HepG2 (cell line): ENCODE measurements around the gene NUDT9. TPM values are rescaled to one million over a fixed set of nuclear protein-coding genes. Genes with fewer than 3 reads are reported as not detected.

ENCODE experiments used
- ATAC-seq: fragments of 200-7000 bp; cut with Tn5 transposase; 3 replicates; pipeline ENCODE4 v1.9.1; 2020; ENCODE audit warnings: mild to moderate bottlenecking, moderate library complexity
- BruUV-seq: library from RNA; stranded (reverse); fragments of 400-500 nt; replicated peaks from 2 replicates; lab custom pipeline; 2021; lab: Mats Ljungman, UMichigan
- CTCF ChIA-PET: fragments of 300-600 bp; formaldehyde crosslinking; extraction: SDS; loops from one replicate; lab custom pipeline; 2021; ENCODE audit warnings: low total read pairs, inconsistent platforms, low intra/inter-chr PET ratio; lab: Yijun Ruan, JAX
- POLR2A ChIA-PET: fragments of 350-600 bp; sonication (Branson Sonifier 250); formaldehyde crosslinking; loops from one replicate; lab custom pipeline; 2020; ENCODE audit warnings: antibody characterized with exemption, inconsistent platforms; lab: Yijun Ruan, JAX
- DNase-seq: peaks from one replicate; pipeline ENCODE4 v3.0.0-alpha.2; 2015; ENCODE audit warnings: low spot score
- FAIRE-seq: peaks from 3 replicates; lab custom pipeline; 2011; peaks lifted over from hg19 to GRCh38; lab: Jason Lieb, UNC
- H2AFZ ChIP-seq: one replicate; pipeline ENCODE4 v1.6.1; 2011; ENCODE audit warnings: low read length, inconsistent platforms
- H3K27ac ChIP-seq: fragments of 300-600 bp; 3 replicates; pipeline ENCODE4 v1.8.0; 2011; ENCODE audit warnings: mixed run types, mild to moderate bottlenecking, mixed read lengths, low read length, inconsistent platforms; ENCODE audit not compliant: insufficient read depth; ENCODE audit errors: extremely low read length
- H3K27me3 ChIP-seq, 2 experiments: fragments of 200-600 bp in 1 of 2; 2 replicates in 1 of 2; 3 replicates in 1 of 2; pipeline versions ENCODE4 v1.6.0 to v1.8.0; 2011; ENCODE audit warnings: low read length in 2 of 2, mild to moderate bottlenecking in 2 of 2, moderate library complexity in 2 of 2, inconsistent platforms in 1 of 2; ENCODE audit not compliant: insufficient read depth in 2 of 2, control insufficient read depth in 1 of 2
- H3K36me3 ChIP-seq, 2 experiments: fragments of 200-600 bp in 1 of 2; replicated peaks in 1 of 2; 2 replicates in 1 of 2; 3 replicates in 1 of 2; pipeline versions ENCODE4 v1.5.1 to v1.8.0; 2011; ENCODE audit warnings: low read length in 2 of 2, inconsistent platforms in 1 of 2; ENCODE audit not compliant: insufficient read depth in 2 of 2, control insufficient read depth in 1 of 2
- H3K4me1 ChIP-seq: 2 replicates; pipeline ENCODE4 v1.5.1; 2012; ENCODE audit warnings: low read length, inconsistent platforms; ENCODE audit not compliant: insufficient read depth
- H3K4me2 ChIP-seq: 2 replicates; pipeline ENCODE4 v1.6.0; 2011; ENCODE audit warnings: low read depth, low read length, inconsistent platforms
- H3K4me3 ChIP-seq, 3 experiments: fragments of 200-600 bp in 1 of 3; sonication (generic), shearing (Covaris generic) in 1 of 3; replicated peaks in 1 of 3; 2 replicates each; pipeline ENCODE4 v1.5.1; 2011 to 2016; ENCODE audit warnings: low read length in 3 of 3, inconsistent platforms in 2 of 3, low read depth in 2 of 3, mild to moderate bottlenecking in 2 of 3, control low read depth in 1 of 3, mixed read lengths in 1 of 3; ENCODE audit not compliant: insufficient read depth in 1 of 3
- H3K79me2 ChIP-seq: one replicate; pipeline ENCODE4 v1.6.1; 2011; ENCODE audit warnings: low read length, inconsistent platforms; ENCODE audit not compliant: insufficient read depth
- H3K9ac ChIP-seq: 2 replicates; pipeline ENCODE4 v1.6.0; 2011; ENCODE audit warnings: mild to moderate bottlenecking, low read depth, low read length, inconsistent platforms; ENCODE audit not compliant: insufficient read depth
- H3K9me3 ChIP-seq: 2 replicates; pipeline ENCODE4 v1.5.1; 2012; ENCODE audit warnings: mild to moderate bottlenecking, low read length
- H4K20me1 ChIP-seq: 2 replicates; pipeline ENCODE4 v1.6.0; 2011; ENCODE audit warnings: inconsistent platforms, mild to moderate bottlenecking, low read length, moderate library complexity; ENCODE audit not compliant: insufficient read depth
- MAFK ChIP-seq, 2 experiments: IDR thresholded peaks in 1 of 2; conservative IDR thresholded peaks in 1 of 2; 2 replicates each; pipeline ENCODE4 v1.6.1; 2011; ENCODE audit warnings: improper control_type of control experiment in 2 of 2, low read length in 2 of 2
- TRIM24 ChIP-seq: sonication (generic); formaldehyde crosslinking; IDR thresholded peaks from 2 replicates; pipeline ENCODE4 v1.8.0; 2022; ENCODE audit warnings: mild to moderate bottlenecking, missing genetic modification reagents
- WGBS: methylation state at CpG from one replicate; pipeline ENCODE4 v1.1.6; 2017; ENCODE audit warnings: low lambda C conversion rate; 5-methylcytosine and 5-hydroxymethylcytosine counted together
- in situ Hi-C: cut with HindIII; loops from 2 replicates; pipeline ENCODE4 v1.10.0; 2017; ENCODE audit warnings: low pct_unique_long_range_greater_than_20kb; ENCODE audit not compliant: extremely low pct_ligation_motif_present
- intact Hi-C: fragments of 100-400 bp; cut with micrococcal nuclease; formaldehyde crosslinking; loops from one replicate; pipeline ENCODE4 v1.10.0; 2022; ENCODE audit not compliant: unreplicated experiment
- polyA plus RNA-seq, 8 experiments: library from polyadenylated mRNA; depleted of rRNA in 3 of 8; stranded (reverse) in 7 of 8; unstranded in 1 of 8; fragments of >200 nt; fragmentation: Illumina TruSeq in 4 of 8; extraction: Trizol in 4 of 8; gene quantifications; 2 replicates each; pipeline versions ENCODE4 v1.2.1 to v1.2.3, GENCODE V29; 2011 to 2016; ENCODE audit warnings: low read depth in 4 of 8, missing spikeins in 1 of 8, mixed read lengths in 1 of 8; ENCODE audit not compliant: insufficient read depth in 1 of 8
- total RNA-seq, 5 experiments: library from RNA; depleted of rRNA; stranded (reverse); fragments of >200 nt; fragmentation: Illumina TruSeq; extraction: Trizol; gene quantifications; 2 replicates each; pipeline ENCODE4 v1.2.3, GENCODE V29; 2016; ENCODE audit warnings: low read depth in 1 of 5
- TF ChIP-seq, protein P1 (sequence below): IDR thresholded peaks from 2 replicates; pipeline ENCODE4 v1.6.1; 2018; ENCODE audit warnings: missing genetic modification reagents
- TF ChIP-seq, protein P2 (sequence below): sonication (generic); formaldehyde crosslinking; IDR thresholded peaks from 2 replicates; pipeline ENCODE4 v1.4.0; 2020; ENCODE audit warnings: missing genetic modification reagents
- TF ChIP-seq, protein P3 (sequence below): sonication (generic); formaldehyde crosslinking; IDR thresholded peaks from 2 replicates; pipeline ENCODE4 v1.4.0; 2020; ENCODE audit warnings: missing genetic modification reagents

NUDT9 gene
- total and polyA plus RNA-seq, 2 of the 13 experiments (the other 11 are each of a cell fraction or from before 2014, with no cell fraction given): 10.4 to 12.3 TPM

DNA sequence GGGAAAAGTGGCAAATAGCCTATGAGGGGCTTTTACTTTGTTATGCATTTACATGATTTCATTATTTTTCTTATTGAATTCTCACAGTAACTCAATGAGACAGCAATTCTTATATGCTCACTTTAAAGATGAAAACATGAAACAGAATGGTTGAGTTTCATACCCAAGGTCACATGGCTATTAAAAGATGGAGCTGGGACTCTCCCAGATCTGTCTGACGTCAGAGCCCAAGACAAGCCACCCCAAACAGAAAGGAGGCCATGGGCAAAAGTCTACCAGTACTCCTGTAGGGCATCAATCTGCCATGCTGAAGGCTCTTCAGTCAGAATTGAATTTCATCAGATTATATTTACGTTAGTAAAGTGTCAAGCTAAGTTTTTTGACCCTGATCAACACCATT lies 44.6 kb upstream of the NUDT9 start:
- Histone ChIP-seq H3K79me2 (peaks cover 25% of the 10 kb centered on the region), H3K36me3 (peaks cover 11 to 50% of the 10 kb centered on the region in 2 experiments), H3K27ac (no peak overlapping the region), H3K4me3 (no peak overlapping the region), H2AFZ (no peak overlapping the region), H3K4me1 (peaks cover 18% of the 10 kb centered on the region), H3K9me3 (no peaks in the 10 kb centered on the region), H3K9ac (no peak overlapping the region), H4K20me1 (peaks cover 29% of the 10 kb centered on the region), H3K27me3 (no peaks in the 10 kb centered on the region), H3K4me2 (no peak overlapping the region)
- ChIA-PET CTCF (interaction anchor here (4.2 kb wide), 1 partner anchor 87 kb away, joined by 56 read pairs; no protein-coding TSS in a partner anchor), POLR2A (interaction anchor here (2.2 to 3.1 kb wide), 2 partner anchors 10 to 13 kb away, joined by 5 to 13 read pairs; partner anchors contain the start of gene HSD17B11)
- in situ Hi-C loops: loop anchor here (10.0 kb wide), 1 partner anchor 87 kb away; no protein-coding TSS in a partner anchor
- FAIRE-seq (no peak), ATAC-seq (no peak), DNase-seq (no peak)
- TF ChIP-seq MAFK (conservative IDR thresholded peaks at IDR 0.05 in 1 of 2, IDR thresholded peaks at IDR 0.05 in 1 of 2; ENCODE audit: low read length in 2 of 2) (no peak), TRIM24 (no peak)
- TF ChIP-seq, protein P1, sequence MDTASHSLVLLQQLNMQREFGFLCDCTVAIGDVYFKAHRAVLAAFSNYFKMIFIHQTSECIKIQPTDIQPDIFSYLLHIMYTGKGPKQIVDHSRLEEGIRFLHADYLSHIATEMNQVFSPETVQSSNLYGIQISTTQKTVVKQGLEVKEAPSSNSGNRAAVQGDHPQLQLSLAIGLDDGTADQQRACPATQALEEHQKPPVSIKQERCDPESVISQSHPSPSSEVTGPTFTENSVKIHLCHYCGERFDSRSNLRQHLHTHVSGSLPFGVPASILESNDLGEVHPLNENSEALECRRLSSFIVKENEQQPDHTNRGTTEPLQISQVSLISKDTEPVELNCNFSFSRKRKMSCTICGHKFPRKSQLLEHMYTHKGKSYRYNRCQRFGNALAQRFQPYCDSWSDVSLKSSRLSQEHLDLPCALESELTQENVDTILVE (CRISPR knock-in tag): no peak
- TF ChIP-seq, protein P2, sequence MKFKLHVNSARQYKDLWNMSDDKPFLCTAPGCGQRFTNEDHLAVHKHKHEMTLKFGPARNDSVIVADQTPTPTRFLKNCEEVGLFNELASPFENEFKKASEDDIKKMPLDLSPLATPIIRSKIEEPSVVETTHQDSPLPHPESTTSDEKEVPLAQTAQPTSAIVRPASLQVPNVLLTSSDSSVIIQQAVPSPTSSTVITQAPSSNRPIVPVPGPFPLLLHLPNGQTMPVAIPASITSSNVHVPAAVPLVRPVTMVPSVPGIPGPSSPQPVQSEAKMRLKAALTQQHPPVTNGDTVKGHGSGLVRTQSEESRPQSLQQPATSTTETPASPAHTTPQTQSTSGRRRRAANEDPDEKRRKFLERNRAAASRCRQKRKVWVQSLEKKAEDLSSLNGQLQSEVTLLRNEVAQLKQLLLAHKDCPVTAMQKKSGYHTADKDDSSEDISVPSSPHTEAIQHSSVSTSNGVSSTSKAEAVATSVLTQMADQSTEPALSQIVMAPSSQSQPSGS (CRISPR knock-in tag): no peak
- TF ChIP-seq, protein P3, sequence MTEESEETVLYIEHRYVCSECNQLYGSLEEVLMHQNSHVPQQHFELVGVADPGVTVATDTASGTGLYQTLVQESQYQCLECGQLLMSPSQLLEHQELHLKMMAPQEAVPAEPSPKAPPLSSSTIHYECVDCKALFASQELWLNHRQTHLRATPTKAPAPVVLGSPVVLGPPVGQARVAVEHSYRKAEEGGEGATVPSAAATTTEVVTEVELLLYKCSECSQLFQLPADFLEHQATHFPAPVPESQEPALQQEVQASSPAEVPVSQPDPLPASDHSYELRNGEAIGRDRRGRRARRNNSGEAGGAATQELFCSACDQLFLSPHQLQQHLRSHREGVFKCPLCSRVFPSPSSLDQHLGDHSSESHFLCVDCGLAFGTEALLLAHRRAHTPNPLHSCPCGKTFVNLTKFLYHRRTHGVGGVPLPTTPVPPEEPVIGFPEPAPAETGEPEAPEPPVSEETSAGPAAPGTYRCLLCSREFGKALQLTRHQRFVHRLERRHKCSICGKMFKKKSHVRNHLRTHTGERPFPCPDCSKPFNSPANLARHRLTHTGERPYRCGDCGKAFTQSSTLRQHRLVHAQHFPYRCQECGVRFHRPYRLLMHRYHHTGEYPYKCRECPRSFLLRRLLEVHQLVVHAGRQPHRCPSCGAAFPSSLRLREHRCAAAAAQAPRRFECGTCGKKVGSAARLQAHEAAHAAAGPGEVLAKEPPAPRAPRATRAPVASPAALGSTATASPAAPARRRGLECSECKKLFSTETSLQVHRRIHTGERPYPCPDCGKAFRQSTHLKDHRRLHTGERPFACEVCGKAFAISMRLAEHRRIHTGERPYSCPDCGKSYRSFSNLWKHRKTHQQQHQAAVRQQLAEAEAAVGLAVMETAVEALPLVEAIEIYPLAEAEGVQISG: no peak
- WGBS: 87% methylated on average over 2 of the region's 2 CpGs
- BruUV-seq: TSS peak; percentile 38
- intact Hi-C loops: loop anchor here (10.0 kb wide), 1 partner anchor 47 kb away; the partner anchor contains the start of gene NUDT9
